Keratinocyte (primary cell): ENCODE data around the gene CCDC158.

ENCODE experiments used
- CTCF ChIP-seq, 3 experiments: IDR thresholded peaks in 1 of 3; conservative IDR thresholded peaks in 1 of 3; optimal IDR thresholded peaks in 1 of 3; 2 replicates in 2 of 3; 3 replicates in 1 of 3; pipeline versions ENCODE3 to v1.5.1; 2011; ENCODE audit warnings: low read length in 3 of 3, mild to moderate bottlenecking in 3 of 3, moderate library complexity in 2 of 3, control low read depth in 1 of 3, inconsistent platforms in 1 of 3; ENCODE audit not compliant: insufficient read depth in 2 of 3; ENCODE audit errors: extremely low read depth in 1 of 3
- EZH2 ChIP-seq: IDR thresholded peaks from one replicate; pipeline ENCODE4 v1.6.1; 2012; ENCODE audit warnings: inconsistent platforms, mild to moderate bottlenecking, low read length, moderate library complexity

GRCh38 chr4:76298227-76298626 lies 122.7 kb downstream of the CCDC158 start:
- TF ChIP-seq EZH2, result no peak
- no peak for TF ChIP-seq CTCF (optimal IDR thresholded peaks at IDR 0.05 in 1 of 3, IDR thresholded peaks at IDR 0.05 in 1 of 3, conservative IDR thresholded peaks at IDR 0.05 in 1 of 3; ENCODE audit: extremely low read depth in 1 of 3, insufficient read depth in 2 of 3, low read length in 3 of 3)
